ENCODE results near the gene AIG1. TPM values are rescaled to one million over a fixed set of nuclear protein-coding genes. Genes with fewer than 3 reads are reported as not detected.
"Not testable (repeated sequence)": the region's sequence is repeated elsewhere in the genome, so short reads cannot be mapped to it uniquely, and the experiment has no call there.

Gene AIG1
- total and polyA plus RNA-seq, 4 donors, result 32.4 to 72.3 (median 49.3) TPM

GRCh38 chr6:143299253-143300166 lies 238.8 kb downstream of the AIG1 start:
- ATAC-seq (ENCODE audit: low FRiP score) (no peak), DNase-seq (no peak)
- Histone ChIP-seq H3K4me3 (ENCODE audit: low read length in 2 of 2) (no peak overlapping the region), H3K36me3 (ENCODE audit: control insufficient read depth in 1 of 2, insufficient read depth in 2 of 2, low read length in 1 of 2) (no peaks in the 10 kb centered on the region), H3K9me3 (ENCODE audit: control insufficient read depth, low read length) (no peaks in the 10 kb centered on the region), H3K27me3 (ENCODE audit: control insufficient read depth in 1 of 2, insufficient read depth in 2 of 2, low read length in 1 of 2) (no peaks in the 10 kb centered on the region), H3K27ac (ENCODE audit: low read depth in 1 of 2, low read length in 2 of 2) (no peak overlapping the region), H3K4me1 (ENCODE audit: control insufficient read depth in 1 of 2, insufficient read depth in 2 of 2, low read length in 2 of 2) (no peaks in the 10 kb centered on the region)
- WGBS, 2 donors, result 86 to 88% methylated on average over 6 of the region's 6 CpGs
- intact Hi-C loops (cut with DNase I), result no loop called here

- 65 to 69% methylated on average over 4 of the region's 4 CpGs for WGBS, 2 donors
These were observed 240.5 kb downstream of the AIG1 start for GRCh38 chr6:143301188-143301587.

GRCh38 chr6:143307760-143308159 lies 247.1 kb downstream of the AIG1 start:
- intact Hi-C loops (cut with DNase I); H3K4me3 ChIP-seq (ENCODE audit: low read length in 2 of 2): not testable (repeated sequence)
- 94 to 95% methylated on average over 7 to 10 of the region's 10 CpGs for WGBS, 2 donors

More at GRCh38 chr6:143301188-143301587, 240.5 kb downstream of the AIG1 start:
- Histone ChIP-seq H3K4me1 (ENCODE audit: control insufficient read depth in 1 of 2, insufficient read depth in 2 of 2, low read length in 2 of 2) (no peaks in the 10 kb centered on the region), H3K36me3 (ENCODE audit: control insufficient read depth in 1 of 2, insufficient read depth in 2 of 2, low read length in 1 of 2) (no peaks in the 10 kb centered on the region), H3K27me3 (ENCODE audit: control insufficient read depth in 1 of 2, insufficient read depth in 2 of 2, low read length in 1 of 2) (no peaks in the 10 kb centered on the region), H3K9me3 (ENCODE audit: control insufficient read depth, low read length) (no peaks in the 10 kb centered on the region), H3K27ac (ENCODE audit: low read depth in 1 of 2, low read length in 2 of 2) (no peak overlapping the region), H3K4me3 (ENCODE audit: low read length in 2 of 2) (no peak overlapping the region)
- DNase-seq (no peak), ATAC-seq (ENCODE audit: low FRiP score) (no peak)
- intact Hi-C loops (cut with DNase I), result no loop called here

GRCh38 chr6:143313163-143313562 lies 252.5 kb downstream of the AIG1 start:
- Histone ChIP-seq H3K9me3 (ENCODE audit: control insufficient read depth, low read length) (no peaks in the 10 kb centered on the region), H3K36me3 (ENCODE audit: control insufficient read depth in 1 of 2, insufficient read depth in 2 of 2, low read length in 1 of 2) (no peaks in the 10 kb centered on the region), H3K27me3 (ENCODE audit: control insufficient read depth in 1 of 2, insufficient read depth in 2 of 2, low read length in 1 of 2) (no peaks in the 10 kb centered on the region), H3K4me1 (ENCODE audit: control insufficient read depth in 1 of 2, insufficient read depth in 2 of 2, low read length in 2 of 2) (no peaks in the 10 kb centered on the region), H3K27ac (ENCODE audit: low read depth in 1 of 2, low read length in 2 of 2) (no peak overlapping the region), H3K4me3 (ENCODE audit: low read length in 2 of 2) (no peak overlapping the region)
- no peak for DNase-seq
- no peak for ATAC-seq (ENCODE audit: low FRiP score)
- intact Hi-C loops (cut with DNase I), result no loop called here
- WGBS, 2 donors, result 98 to 99% methylated on average over 4 of the region's 4 CpGs

More at GRCh38 chr6:143307760-143308159, 247.1 kb downstream of the AIG1 start:
- H3K27ac ChIP-seq (ENCODE audit: low read depth in 1 of 2, low read length in 2 of 2); H3K4me1 ChIP-seq (ENCODE audit: control insufficient read depth in 1 of 2, insufficient read depth in 2 of 2, low read length in 2 of 2); H3K36me3 ChIP-seq (ENCODE audit: control insufficient read depth in 1 of 2, insufficient read depth in 2 of 2, low read length in 1 of 2); H3K27me3 ChIP-seq (ENCODE audit: control insufficient read depth in 1 of 2, insufficient read depth in 2 of 2, low read length in 1 of 2); ATAC-seq (ENCODE audit: low FRiP score); DNase-seq; H3K9me3 ChIP-seq (ENCODE audit: control insufficient read depth, low read length): not testable (repeated sequence)

- WGBS, 2 donors, result 88 to 90% methylated on average over 5 of the region's 5 CpGs
- ATAC-seq (ENCODE audit: low FRiP score), result no peak
- Histone ChIP-seq H3K27me3 (ENCODE audit: control insufficient read depth in 1 of 2, insufficient read depth in 2 of 2, low read length in 1 of 2) (no peaks in the 10 kb centered on the region), H3K36me3 (ENCODE audit: control insufficient read depth in 1 of 2, insufficient read depth in 2 of 2, low read length in 1 of 2) (no peaks in the 10 kb centered on the region), H3K27ac (ENCODE audit: low read depth in 1 of 2, low read length in 2 of 2) (no peak overlapping the region), H3K9me3 (ENCODE audit: control insufficient read depth, low read length) (peaks cover 1% of the 10 kb centered on the region), H3K4me3 (ENCODE audit: low read length in 2 of 2) (no peak overlapping the region), H3K4me1 (ENCODE audit: control insufficient read depth in 1 of 2, insufficient read depth in 2 of 2, low read length in 2 of 2) (peaks cover 0 to 1% of the 10 kb centered on the region in 2 donors)
- intact Hi-C loops (cut with DNase I), result no loop called here
- DNase-seq, result no peak
These were observed 260.9 kb downstream of the AIG1 start for GRCh38 chr6:143321491-143322086.

- no peak for ATAC-seq (ENCODE audit: low FRiP score)
- intact Hi-C loops (cut with DNase I), result no loop called here
- Histone ChIP-seq H3K36me3 (ENCODE audit: control insufficient read depth in 1 of 2, insufficient read depth in 2 of 2, low read length in 1 of 2) (no peaks in the 10 kb centered on the region), H3K4me1 (ENCODE audit: control insufficient read depth in 1 of 2, insufficient read depth in 2 of 2, low read length in 2 of 2) (peaks cover 0 to 1% of the 10 kb centered on the region in 2 donors), H3K9me3 (ENCODE audit: control insufficient read depth, low read length) (peaks cover 1% of the 10 kb centered on the region), H3K27me3 (ENCODE audit: control insufficient read depth in 1 of 2, insufficient read depth in 2 of 2, low read length in 1 of 2) (no peaks in the 10 kb centered on the region), H3K27ac (ENCODE audit: low read depth in 1 of 2, low read length in 2 of 2) (no peak overlapping the region), H3K4me3 (ENCODE audit: low read length in 2 of 2) (no peak overlapping the region)
- DNase-seq, result no peak
- 78 to 80% methylated on average over 4 of the region's 4 CpGs for WGBS, 2 donors
These were observed 261.7 kb downstream of the AIG1 start for GRCh38 chr6:143322386-143322785.

GRCh38 chr6:143323729-143324470 lies 263.2 kb downstream of the AIG1 start:
- peaks cover 1% of the 10 kb centered on the region for H3K9me3 ChIP-seq (ENCODE audit: control insufficient read depth, low read length)
- H3K27ac ChIP-seq (ENCODE audit: low read depth in 1 of 2, low read length in 2 of 2), result no peak overlapping the region
- no peaks in the 10 kb centered on the region for H3K36me3 ChIP-seq (ENCODE audit: control insufficient read depth in 1 of 2, insufficient read depth in 2 of 2, low read length in 1 of 2)
- H3K4me3 ChIP-seq (ENCODE audit: low read length in 2 of 2), result no peak overlapping the region
- no peaks in the 10 kb centered on the region for H3K27me3 ChIP-seq (ENCODE audit: control insufficient read depth in 1 of 2, insufficient read depth in 2 of 2, low read length in 1 of 2)
- DNase-seq (no peak), ATAC-seq (ENCODE audit: low FRiP score) (no peak)
- 71 to 72% methylated on average over 3 of the region's 3 CpGs for WGBS, 2 donors
- intact Hi-C loops (cut with DNase I), result no loop called here
- H3K4me1 ChIP-seq (ENCODE audit: control insufficient read depth in 1 of 2, insufficient read depth in 2 of 2, low read length in 2 of 2), result peaks cover 0 to 1% of the 10 kb centered on the region in 2 donors

- H3K9me3 ChIP-seq (ENCODE audit: control insufficient read depth, low read length), result peaks cover 1% of the 10 kb centered on the region
- H3K27ac ChIP-seq (ENCODE audit: low read depth in 1 of 2, low read length in 2 of 2), result no peak overlapping the region
- intact Hi-C loops (cut with DNase I), result no loop called here
- DNase-seq (no peak), ATAC-seq (ENCODE audit: low FRiP score) (no peak)
- 95 to 100% methylated on average over 1 of the region's 1 CpG for WGBS, 2 donors
- no peak overlapping the region for H3K4me3 ChIP-seq (ENCODE audit: low read length in 2 of 2)
- peaks cover 0 to 1% of the 10 kb centered on the region in 2 donors for H3K4me1 ChIP-seq (ENCODE audit: control insufficient read depth in 1 of 2, insufficient read depth in 2 of 2, low read length in 2 of 2)
- no peaks in the 10 kb centered on the region for H3K36me3 ChIP-seq (ENCODE audit: control insufficient read depth in 1 of 2, insufficient read depth in 2 of 2, low read length in 1 of 2)
- no peaks in the 10 kb centered on the region for H3K27me3 ChIP-seq (ENCODE audit: control insufficient read depth in 1 of 2, insufficient read depth in 2 of 2, low read length in 1 of 2)
These were observed 264.9 kb downstream of the AIG1 start for GRCh38 chr6:143325379-143326140.
